Stimulated activated CD4-positive, alpha-beta T cell treated with anti-CD3 and anti-CD28 coated beads, Interleukin-2, amount 100 ng/mL, for 4 hours (primary cell): ENCODE data around the gene N4BP3.

Source experiments
- DNase-seq: peaks from one replicate; pipeline ENCODE4 v3.0.0-alpha.2; 2020; ENCODE audit warnings: low read depth

Gene N4BP3

GRCh38 chr5:178104492-178104891, 8.8 kb upstream of the N4BP3 start:
- DNase-seq: no peak

GRCh38 chr5:178106086-178106485, 7.2 kb upstream of the N4BP3 start:
- DNase-seq: no peak

- no peak for DNase-seq
These were observed 6.6 kb upstream of the N4BP3 start for GRCh38 chr5:178106556-178107239.

GRCh38 chr5:178107756-178108310, 5.5 kb upstream of the N4BP3 start:
- DNase-seq: no peak

- DNase-seq: no peak
These were observed 4.9 kb upstream of the N4BP3 start for GRCh38 chr5:178108446-178108845.

GRCh38 chr5:178108966-178109365, 4.4 kb upstream of the N4BP3 start:
- DNase-seq: no peak

- no peak for DNase-seq
These were observed 2.8 kb upstream of the N4BP3 start for GRCh38 chr5:178110511-178110910.

GRCh38 chr5:178111925-178112324, 1.4 kb upstream of the N4BP3 start:
- no peak for DNase-seq

- DNase-seq: no peak
These were observed 787 bp upstream of the N4BP3 start for GRCh38 chr5:178112545-178112944.

GRCh38 chr5:178113841-178114324, 551 bp downstream of the N4BP3 start:
- DNase-seq: no peak

GRCh38 chr5:178114325-178115135, 1.2 kb downstream of the N4BP3 start:
- DNase-seq: no peak

GRCh38 chr5:178115136-178115813, 1.9 kb downstream of the N4BP3 start:
- DNase-seq: no peak

GRCh38 chr5:178115814-178116142, 2.4 kb downstream of the N4BP3 start:
- DNase-seq: no peak

- peak; percentile 56 for DNase-seq
These were observed 3.0 kb downstream of the N4BP3 start for GRCh38 chr5:178116143-178116885.

- DNase-seq: no peak
These were observed 4.8 kb downstream of the N4BP3 start for GRCh38 chr5:178117923-178118701.

- no peak for DNase-seq
These were observed 6.7 kb downstream of the N4BP3 start for GRCh38 chr5:178119915-178120606.

GRCh38 chr5:178120607-178121357, 7.5 kb downstream of the N4BP3 start:
- DNase-seq: peak; percentile 70

GRCh38 chr5:178121391-178122276, 8.3 kb downstream of the N4BP3 start:
- DNase-seq: no peak

- DNase-seq: no peak
These were observed 9.0 kb downstream of the N4BP3 start for GRCh38 chr5:178122346-178122745.
